ENCODE measurements around the gene BICC1. TPM values are rescaled to one million over a fixed set of nuclear protein-coding genes. Genes with fewer than 3 reads are reported as not detected.

Gene BICC1
- total and polyA plus RNA-seq, 8 donors = 19.0 to 37.4 (median 23.0) TPM

DNA sequence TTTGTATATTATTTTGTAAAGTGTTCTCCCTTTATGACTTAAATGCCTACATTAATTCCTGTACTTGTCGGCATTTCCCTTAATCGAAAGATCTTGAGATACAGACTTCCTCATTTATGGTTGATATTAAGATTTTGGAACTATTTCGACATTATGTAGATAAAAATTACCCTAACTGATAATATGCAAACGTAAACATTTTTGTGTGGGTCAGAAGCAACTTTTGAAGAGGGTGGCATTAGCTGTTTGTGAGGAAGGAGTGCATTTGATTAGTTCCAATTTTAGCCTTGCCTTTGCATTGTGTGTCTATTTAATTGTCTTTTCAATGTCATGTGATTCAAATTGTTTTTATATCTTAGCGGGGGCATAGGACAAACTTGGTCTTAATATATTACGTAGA, 114.7 kb downstream of the BICC1 start:
- Histone ChIP-seq H3K27ac (no peak overlapping the region), H3K4me3 (no peak overlapping the region)
- 71 to 84% methylated on average over 6 of the region's 6 CpGs for WGBS, 2 donors

GRCh38 chr10:58631715-58632114, 119.0 kb downstream of the BICC1 start:
- Histone ChIP-seq H3K4me1 (no peaks in the 10 kb centered on the region), H3K9me3 (no peaks in the 10 kb centered on the region), H3K36me3 (no peaks in the 10 kb centered on the region), H3K27ac (no peak overlapping the region), H3K4me3 (no peak overlapping the region), H3K27me3 (no peaks in the 10 kb centered on the region)
- ATAC-seq (no peak), FAIRE-seq (no peak), DNase-seq (no peak)
- intact Hi-C loops (cut with DNase I) = no loop called here
- 48 to 52% methylated on average over 2 of the region's 2 CpGs for WGBS, 2 donors
- TF ChIP-seq, protein P1, sequence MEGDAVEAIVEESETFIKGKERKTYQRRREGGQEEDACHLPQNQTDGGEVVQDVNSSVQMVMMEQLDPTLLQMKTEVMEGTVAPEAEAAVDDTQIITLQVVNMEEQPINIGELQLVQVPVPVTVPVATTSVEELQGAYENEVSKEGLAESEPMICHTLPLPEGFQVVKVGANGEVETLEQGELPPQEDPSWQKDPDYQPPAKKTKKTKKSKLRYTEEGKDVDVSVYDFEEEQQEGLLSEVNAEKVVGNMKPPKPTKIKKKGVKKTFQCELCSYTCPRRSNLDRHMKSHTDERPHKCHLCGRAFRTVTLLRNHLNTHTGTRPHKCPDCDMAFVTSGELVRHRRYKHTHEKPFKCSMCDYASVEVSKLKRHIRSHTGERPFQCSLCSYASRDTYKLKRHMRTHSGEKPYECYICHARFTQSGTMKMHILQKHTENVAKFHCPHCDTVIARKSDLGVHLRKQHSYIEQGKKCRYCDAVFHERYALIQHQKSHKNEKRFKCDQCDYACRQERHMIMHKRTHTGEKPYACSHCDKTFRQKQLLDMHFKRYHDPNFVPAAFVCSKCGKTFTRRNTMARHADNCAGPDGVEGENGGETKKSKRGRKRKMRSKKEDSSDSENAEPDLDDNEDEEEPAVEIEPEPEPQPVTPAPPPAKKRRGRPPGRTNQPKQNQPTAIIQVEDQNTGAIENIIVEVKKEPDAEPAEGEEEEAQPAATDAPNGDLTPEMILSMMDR (IDR thresholded peaks at IDR 0.05) = no peak

More for the DNA sequence above, 114.7 kb downstream of the BICC1 start:
- intact Hi-C loops (cut with DNase I) = no loop called here
- ATAC-seq = no peak
- FAIRE-seq = no peak
- H3K4me1 ChIP-seq = no peaks in the 10 kb centered on the region
- no peaks in the 10 kb centered on the region for H3K9me3 ChIP-seq
- H3K27me3 ChIP-seq = no peaks in the 10 kb centered on the region
- TF ChIP-seq, protein P1 (IDR thresholded peaks at IDR 0.05) = no peak
- DNase-seq = no peak
- H3K36me3 ChIP-seq = no peaks in the 10 kb centered on the region

GRCh38 chr10:58632216-58632615, 119.5 kb downstream of the BICC1 start:
- no peak for ATAC-seq

GRCh38 chr10:58637352-58637751, 124.7 kb downstream of the BICC1 start:
- H3K4me3 ChIP-seq = no peak overlapping the region
- no peaks in the 10 kb centered on the region for H3K36me3 ChIP-seq
- TF ChIP-seq, protein P1 (IDR thresholded peaks at IDR 0.05) = no peak
- FAIRE-seq (no peak), DNase-seq (no peak), ATAC-seq (peak in 3 of 4 donors; percentile 30 to 55 (median 35))
- no peak overlapping the region for H3K27ac ChIP-seq
- H3K4me1 ChIP-seq = peaks cover 0 to 13% (median 4%) of the 10 kb centered on the region in 3 donors
- H3K27me3 ChIP-seq = no peaks in the 10 kb centered on the region
- intact Hi-C loops (cut with DNase I) = no loop called here
- no peaks in the 10 kb centered on the region for H3K9me3 ChIP-seq
- 23 to 29% methylated on average over 5 of the region's 5 CpGs for WGBS, 2 donors

More at GRCh38 chr10:58632216-58632615, 119.5 kb downstream of the BICC1 start:
- intact Hi-C loops (cut with DNase I) = no loop called here
- Histone ChIP-seq H3K4me1 (no peaks in the 10 kb centered on the region), H3K9me3 (no peaks in the 10 kb centered on the region), H3K27ac (no peak overlapping the region), H3K36me3 (no peaks in the 10 kb centered on the region), H3K4me3 (no peak overlapping the region), H3K27me3 (no peaks in the 10 kb centered on the region)
- TF ChIP-seq, protein P1 (IDR thresholded peaks at IDR 0.05) = no peak
- FAIRE-seq = no peak
- no peak for DNase-seq
- 61 to 71% methylated on average over 4 of the region's 4 CpGs for WGBS, 2 donors

DNA sequence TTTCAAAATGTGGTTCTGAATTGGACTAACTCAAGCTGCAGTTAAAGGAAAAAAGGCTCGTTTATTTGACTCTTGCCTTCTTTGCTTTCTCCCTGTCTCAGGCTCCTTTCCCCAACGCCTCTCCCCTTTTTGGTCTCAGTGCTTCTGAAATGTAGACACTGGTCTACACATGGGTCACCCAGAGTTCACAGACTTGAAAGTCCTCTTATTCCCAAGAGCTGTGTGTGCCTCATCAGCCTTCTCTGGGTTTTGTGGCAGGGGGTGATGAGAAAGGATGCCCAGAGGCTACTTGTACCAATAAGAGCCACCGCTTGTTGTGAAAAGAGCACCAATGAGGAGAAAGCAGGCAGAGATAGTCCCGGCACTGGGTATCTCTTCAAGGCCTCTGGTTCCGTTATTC, 125.7 kb downstream of the BICC1 start:
- no peak overlapping the region for H3K27ac ChIP-seq
- TF ChIP-seq, protein P1 (IDR thresholded peaks at IDR 0.05) = no peak
- H3K4me3 ChIP-seq = no peak overlapping the region
- FAIRE-seq (no peak), DNase-seq (no peak), ATAC-seq (peak in 1 of 4 donors; percentile 17)
- WGBS, 2 donors = 68 to 75% methylated on average over 5 of the region's 5 CpGs
- no peaks in the 10 kb centered on the region for H3K36me3 ChIP-seq
- no peaks in the 10 kb centered on the region for H3K27me3 ChIP-seq
- intact Hi-C loops (cut with DNase I) = no loop called here
- H3K9me3 ChIP-seq = no peaks in the 10 kb centered on the region
- peaks cover 0 to 13% (median 4%) of the 10 kb centered on the region in 3 donors for H3K4me1 ChIP-seq
